ENCODE results near the gene PRELP.

PRELP gene

DNA sequence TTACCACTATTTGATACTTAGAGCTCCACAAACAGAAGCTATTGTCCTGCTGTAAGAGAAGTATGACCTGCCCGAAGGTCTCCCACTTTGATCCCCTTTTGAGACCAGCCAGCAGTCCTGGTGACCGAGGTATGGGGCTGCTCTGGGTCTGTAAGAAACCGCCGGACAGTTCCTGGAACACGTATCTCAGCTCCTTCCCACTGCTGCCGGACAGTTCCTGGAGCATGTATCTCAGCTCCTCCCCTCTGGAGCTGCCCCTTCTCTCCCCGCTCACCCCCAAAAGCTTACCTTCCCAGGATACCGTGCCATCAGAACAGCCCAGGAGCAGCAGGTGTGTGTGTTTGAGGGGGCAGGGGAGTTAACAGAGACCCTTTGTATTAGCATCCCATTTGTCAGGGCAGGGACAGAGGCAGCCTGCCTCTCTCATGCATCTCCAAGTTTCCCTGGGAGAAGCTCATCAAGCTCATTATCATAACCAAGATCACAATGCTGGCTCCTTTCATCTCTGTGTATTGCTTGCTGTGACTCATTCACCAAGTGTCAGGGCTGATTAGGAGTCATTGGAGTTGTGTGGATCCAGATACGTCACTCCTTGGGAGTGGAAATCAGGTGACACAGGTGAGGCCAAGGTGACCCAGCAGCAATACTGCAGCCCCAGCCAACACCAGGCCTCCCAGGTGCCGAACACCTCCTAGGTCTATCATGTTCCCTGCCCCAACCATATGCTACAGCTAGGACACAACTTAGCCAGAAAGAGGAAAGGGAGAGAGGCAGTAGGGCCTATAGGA lies 43.6 kb downstream of the PRELP start:
- TF ChIP-seq CTCF (conservative IDR thresholded peaks at IDR 0.05): no peak
- no peak overlapping the region for H3K27ac ChIP-seq

DNA sequence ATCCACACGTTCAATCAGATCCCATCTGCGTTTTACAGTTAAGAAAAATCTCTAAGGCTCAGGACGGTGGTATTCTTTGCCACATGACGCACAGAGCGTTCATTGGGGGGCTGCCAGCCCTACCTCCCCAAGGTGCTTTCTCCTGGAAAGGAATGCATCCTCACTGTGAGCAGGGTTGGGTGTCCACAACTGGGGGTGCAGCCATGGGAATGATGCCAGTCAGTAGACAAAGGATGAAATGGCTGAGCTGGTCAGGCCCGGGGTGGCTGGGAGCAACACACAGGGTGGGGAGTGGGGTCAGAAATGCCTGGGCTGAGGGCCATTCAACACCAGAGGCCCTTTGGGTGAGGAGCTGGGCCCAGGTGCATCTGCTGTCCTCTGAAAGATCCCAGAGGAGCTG lies 44.3 kb downstream of the PRELP start:
- no peak overlapping the region for H3K27ac ChIP-seq
- TF ChIP-seq CTCF (conservative IDR thresholded peaks at IDR 0.05): no peak

DNA sequence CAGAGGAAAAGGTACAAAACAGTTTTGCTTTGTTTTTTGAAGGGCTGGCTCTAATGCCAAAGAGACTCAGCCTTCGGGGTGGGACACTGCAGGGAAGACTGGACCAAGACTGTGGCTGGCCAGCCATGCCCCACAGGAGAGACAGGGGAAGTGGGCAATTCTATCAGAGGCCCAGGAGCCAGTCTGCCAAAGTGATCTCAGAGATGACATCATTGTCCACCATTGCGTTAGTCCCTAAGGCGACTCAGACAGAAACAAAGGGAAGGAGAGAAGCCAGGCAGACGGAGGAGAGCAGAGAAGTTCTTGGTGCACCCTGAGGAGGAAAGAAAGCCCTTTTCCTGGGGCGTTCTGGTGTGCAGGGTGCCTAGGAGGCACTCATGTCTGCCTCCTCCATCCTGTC lies 44.7 kb downstream of the PRELP start:
- TF ChIP-seq CTCF (conservative IDR thresholded peaks at IDR 0.05): no peak
- H3K27ac ChIP-seq: no peak overlapping the region

- no peak for TF ChIP-seq CTCF (conservative IDR thresholded peaks at IDR 0.05)
- H3K27ac ChIP-seq: no peak overlapping the region
These were observed 45.6 kb downstream of the PRELP start for GRCh38 chr1:203521074-203521794.

DNA sequence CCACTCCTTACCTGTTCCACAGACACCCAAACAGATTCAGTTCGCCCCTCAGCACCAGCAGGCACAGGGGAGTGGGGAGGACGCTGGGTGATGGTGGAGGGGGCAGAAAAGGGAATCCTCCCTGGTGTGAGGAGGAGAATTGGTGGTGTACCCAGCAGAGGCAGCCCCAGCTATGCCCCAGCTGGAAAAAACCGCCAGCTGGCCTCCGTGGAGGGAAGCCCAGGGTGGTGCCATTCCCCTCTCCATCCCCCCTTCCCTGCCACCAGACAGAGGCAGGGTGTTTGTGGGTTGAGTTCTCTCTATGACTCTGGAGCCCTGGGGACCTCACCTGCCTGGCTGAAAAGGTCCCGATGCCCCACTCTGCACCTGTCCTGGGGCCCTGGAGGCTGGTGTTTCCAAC lies 46.2 kb downstream of the PRELP start:
- H3K27ac ChIP-seq: no peak overlapping the region
- no peak for TF ChIP-seq CTCF (conservative IDR thresholded peaks at IDR 0.05)

DNA sequence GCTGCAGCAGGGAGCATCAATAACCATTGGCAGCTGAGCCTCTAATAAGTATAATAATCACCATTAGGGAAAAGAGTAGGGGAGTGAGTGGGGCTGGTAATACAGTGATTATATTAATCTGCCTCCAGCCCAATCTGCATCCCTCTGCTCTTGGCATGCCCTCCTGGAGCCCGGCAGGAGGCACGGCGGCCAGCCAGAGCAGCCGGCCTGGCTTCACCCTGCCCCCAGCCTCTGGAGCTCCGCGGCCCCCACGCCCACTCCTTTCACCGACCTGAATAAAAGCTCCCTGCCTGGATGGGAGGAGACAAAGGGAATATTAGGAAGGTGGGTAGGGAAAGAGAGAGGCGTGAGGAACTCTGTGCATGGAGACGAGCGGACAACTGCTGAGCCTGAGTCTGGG lies 46.6 kb downstream of the PRELP start:
- no peak overlapping the region for H3K27ac ChIP-seq
- TF ChIP-seq CTCF (conservative IDR thresholded peaks at IDR 0.05): no peak

DNA sequence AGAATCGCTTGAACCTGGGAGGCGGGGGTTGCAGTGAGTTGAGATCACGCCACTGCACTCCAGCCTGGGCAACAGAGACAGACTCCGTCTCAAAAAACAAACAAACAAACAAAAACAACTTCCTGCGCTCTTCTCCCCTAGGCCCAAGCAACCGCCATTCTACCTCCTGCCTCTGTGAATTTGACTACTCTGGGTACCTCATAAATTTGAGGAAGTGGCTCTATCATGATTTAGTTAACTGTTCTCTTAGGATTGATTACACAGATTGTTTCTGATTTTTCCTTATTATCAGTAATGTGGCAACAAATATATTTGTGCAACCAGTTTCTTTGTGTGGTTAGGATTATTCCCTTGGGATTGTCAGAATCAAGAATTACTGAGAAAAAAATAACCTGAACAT lies 48.1 kb downstream of the PRELP start:
- TF ChIP-seq CTCF (conservative IDR thresholded peaks at IDR 0.05): no peak
- H3K27ac ChIP-seq: no peak overlapping the region
